ENCODE results near the gene KCNH5.
A peak's percentile ranks its signal among the peaks of the same experiment; 100 is the strongest.

The KCNH5 gene

GRCh38 chr14:62983821-62984220 is 61.4 kb downstream of the KCNH5 start:
- no peak for DNase-seq

GRCh38 chr14:62980693-62981092 is 64.6 kb downstream of the KCNH5 start:
- no peak for DNase-seq

DNA sequence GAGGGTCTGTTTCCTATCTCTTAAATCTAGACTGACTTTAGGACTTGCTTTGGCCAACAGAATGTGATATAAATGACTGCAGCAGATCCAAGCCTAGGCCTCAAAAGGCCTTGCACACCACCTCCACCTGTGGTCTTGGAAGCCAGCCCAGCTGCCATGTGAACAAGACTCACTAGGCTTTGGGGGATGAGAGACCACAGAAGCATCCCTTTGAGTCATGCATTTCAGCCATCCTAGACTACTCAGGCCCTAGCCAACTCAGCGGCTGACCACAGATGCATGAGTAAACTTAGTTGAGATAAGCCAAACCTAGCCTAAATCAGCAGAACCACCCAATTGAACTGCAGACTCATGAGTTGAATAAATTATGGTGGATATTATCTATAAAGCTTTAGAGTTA is 87.7 kb downstream of the KCNH5 start:
- no peak for DNase-seq

GRCh38 chr14:62956413-62956812 is 88.8 kb downstream of the KCNH5 start:
- no peak for DNase-seq

GRCh38 chr14:62954165-62954564 is 91.1 kb downstream of the KCNH5 start:
- DNase-seq = no peak

- DNase-seq = no peak
Measured at GRCh38 chr14:62952226-62952625, 93.0 kb downstream of the KCNH5 start.

- no peak for DNase-seq
Measured at GRCh38 chr14:62947301-62947700, 98.0 kb downstream of the KCNH5 start.

GRCh38 chr14:62946221-62946620 is 99.0 kb downstream of the KCNH5 start:
- DNase-seq = no peak

GRCh38 chr14:62943202-62943601 is 102.1 kb downstream of the KCNH5 start:
- no peak for DNase-seq

DNA sequence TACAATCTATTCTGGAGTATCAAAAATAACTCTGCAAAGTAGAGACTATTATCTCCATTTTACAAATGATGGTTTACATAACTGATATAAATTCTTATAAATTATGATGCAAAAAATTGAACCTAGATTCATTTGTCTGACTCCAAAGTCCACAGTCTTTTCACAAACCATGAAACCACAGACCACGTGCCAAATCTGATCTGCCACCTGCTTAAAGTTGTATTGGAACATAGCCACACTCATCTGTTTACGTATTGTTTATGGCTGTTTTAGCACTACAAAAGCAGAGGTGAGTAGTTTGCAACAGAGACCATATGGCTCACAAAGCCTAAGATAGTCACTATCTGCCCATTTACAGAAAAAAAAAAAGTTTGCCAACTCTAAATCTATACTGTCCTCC is 105.3 kb downstream of the KCNH5 start:
- DNase-seq = no peak

- DNase-seq = no peak
Measured at GRCh38 chr14:62938778-62939177, 106.5 kb downstream of the KCNH5 start.

DNA sequence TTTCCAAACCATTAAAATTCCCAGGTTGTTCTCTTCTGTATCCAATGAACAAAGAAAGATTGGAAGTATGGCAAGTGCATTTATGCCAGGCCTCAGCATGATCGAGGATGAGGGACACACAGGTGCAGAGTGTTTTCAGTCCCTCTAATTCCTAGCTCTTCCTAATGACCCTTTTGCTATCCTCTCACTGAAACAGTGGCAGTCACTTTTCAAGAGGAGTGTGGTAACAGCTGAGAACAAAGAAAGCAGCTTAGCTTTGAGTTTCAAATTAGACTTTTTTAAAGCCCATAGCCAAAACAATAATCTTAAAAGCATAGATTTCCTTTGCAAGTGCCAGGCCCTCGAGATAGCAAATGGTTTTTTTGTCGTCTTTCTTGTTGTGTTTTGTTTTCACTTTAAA is 110.8 kb downstream of the KCNH5 start:
- no peak for DNase-seq

GRCh38 chr14:62921466-62921865 is 123.8 kb downstream of the KCNH5 start:
- DNase-seq = no peak

- no peak for DNase-seq
Measured at GRCh38 chr14:62916551-62916950, 128.7 kb downstream of the KCNH5 start.

- no peak for DNase-seq
Measured at GRCh38 chr14:62914873-62915272, 130.4 kb downstream of the KCNH5 start.

DNA sequence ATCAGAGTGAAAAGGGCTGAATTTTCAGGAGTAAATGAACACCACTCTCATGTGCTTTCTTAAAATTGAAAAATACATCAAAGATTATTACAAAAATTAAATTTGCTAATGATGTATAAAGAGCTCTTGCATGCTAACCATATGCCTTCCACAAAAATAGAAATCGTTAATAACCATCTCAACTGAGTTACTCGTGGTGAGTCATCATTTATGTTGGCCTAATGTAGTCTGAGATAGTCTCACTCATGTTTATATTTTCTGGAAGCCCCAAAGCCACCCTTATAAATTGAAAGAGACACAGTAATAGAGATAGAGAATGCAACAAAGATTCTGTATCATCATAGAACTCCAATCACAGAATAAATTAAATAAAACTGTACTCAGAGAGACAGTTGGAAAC is 131.2 kb downstream of the KCNH5 start:
- DNase-seq = no peak

DNA sequence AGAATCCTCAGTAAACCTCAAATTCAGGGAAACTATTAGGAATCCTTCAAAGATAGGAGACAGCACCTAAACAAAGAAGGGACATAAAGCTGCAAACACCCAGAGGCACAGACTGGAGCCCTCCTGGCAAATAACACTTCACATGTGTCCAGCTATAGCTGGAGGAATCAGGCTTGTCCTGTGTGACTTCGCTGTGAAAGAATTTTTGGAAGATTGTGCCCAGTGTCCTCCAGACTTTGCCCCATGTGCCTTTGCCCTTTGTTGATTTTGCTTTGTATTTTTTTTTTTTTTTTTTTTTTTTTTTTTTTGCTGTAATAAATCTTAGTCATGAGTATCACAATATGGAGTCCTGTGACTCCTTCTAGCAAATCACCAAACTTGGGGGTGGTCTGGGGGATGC is 136.8 kb downstream of the KCNH5 start:
- no peak for DNase-seq

DNA sequence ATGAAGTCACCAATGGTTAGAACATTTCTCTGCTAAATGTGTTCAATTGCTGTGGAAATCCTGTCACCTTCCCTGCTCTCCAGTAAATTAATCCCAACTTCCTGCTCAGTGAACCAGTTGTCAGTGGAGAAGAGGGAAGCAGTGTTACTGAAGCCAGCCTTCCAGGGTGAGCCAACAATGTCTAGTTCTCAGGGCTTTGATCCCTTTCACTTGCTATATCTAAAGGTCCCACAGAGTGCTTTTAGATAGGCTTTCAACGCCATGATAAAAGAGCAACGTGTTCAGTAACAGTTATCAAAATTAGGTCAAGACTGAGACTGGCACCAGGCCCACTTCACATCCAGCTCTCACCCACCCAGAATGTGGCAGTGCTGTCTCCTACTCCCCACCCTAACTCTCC is 139.7 kb downstream of the KCNH5 start:
- DNase-seq = peak in 1 of 3 donors; percentile 0

- DNase-seq = no peak
Measured at GRCh38 chr14:62897771-62898170, 147.5 kb downstream of the KCNH5 start.

- no peak for DNase-seq
Measured at GRCh38 chr14:62896932-62897456, 148.3 kb downstream of the KCNH5 start.

DNA sequence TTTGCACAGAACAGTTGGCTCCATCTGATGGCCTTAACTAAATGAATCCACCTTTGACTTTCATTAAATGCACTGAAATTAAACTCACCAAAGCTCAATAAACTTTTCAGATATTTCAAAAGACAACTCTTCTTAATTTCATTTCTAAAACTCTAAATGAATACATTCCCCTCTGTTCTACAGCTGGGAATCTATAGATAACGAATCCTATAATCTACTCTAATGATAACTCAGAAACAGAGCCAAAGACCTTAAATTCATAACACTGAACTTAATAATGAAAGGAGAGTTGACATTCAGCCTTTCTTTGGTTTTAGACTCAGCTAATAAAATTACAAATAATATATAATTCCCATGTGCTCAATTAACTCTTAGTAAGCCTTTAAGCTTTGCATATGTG is 150.5 kb downstream of the KCNH5 start:
- DNase-seq = no peak

- DNase-seq = no peak
Measured at GRCh38 chr14:62889364-62889763, 155.9 kb downstream of the KCNH5 start.

- DNase-seq = no peak
Measured at GRCh38 chr14:62886461-62886860, 158.8 kb downstream of the KCNH5 start.

- no peak for DNase-seq
Measured at GRCh38 chr14:62885451-62885850, 159.8 kb downstream of the KCNH5 start.

GRCh38 chr14:62882967-62883366 is 162.3 kb downstream of the KCNH5 start:
- DNase-seq = no peak

GRCh38 chr14:62866376-62866775 is 178.9 kb downstream of the KCNH5 start:
- no peak for DNase-seq

Measured in suppressor macrophage treated with lipopolysaccharide for 1 hour (primary cell).